CD4-positive, alpha-beta T cell (primary cell): Measurements from ENCODE around the gene FGG. TPM values are rescaled to one million over a fixed set of nuclear protein-coding genes. Genes with fewer than 3 reads are reported as not detected.

Experiments used
- ATAC-seq: fragments of 200-7000 bp; cut with Tn5 transposase; one replicate; pipeline ENCODE4 v1.10.0; 2022; ENCODE audit warnings: mild to moderate bottlenecking; ENCODE audit not compliant: poor library complexity
- CTCF ChIA-PET: fragments of 350-600 bp; sonication (Branson Sonifier 250); formaldehyde crosslinking; loops from one replicate; lab custom pipeline; 2021; ENCODE audit warnings: antibody characterized with exemption, inconsistent platforms; lab: Charles Lee
- POLR2A ChIA-PET: fragments of 350-600 bp; sonication (Branson Sonifier 250); formaldehyde crosslinking; loops from one replicate; lab custom pipeline; 2021; ENCODE audit warnings: antibody characterized with exemption, inconsistent platforms; lab: Charles Lee
- DNase-seq, 14 experiments: peaks; one replicate each; pipeline ENCODE4 v3.0.0-alpha.2; 2013 to 2020; ENCODE audit warnings: mixed read lengths in 2 of 14
- H3K27ac ChIP-seq, 2 donors: one replicate each; pipeline versions ENCODE4 v1.5.1 to v1.7.0; 2013; ENCODE audit warnings: low read length in 2 of 2, low read depth in 1 of 2, mild to moderate bottlenecking in 1 of 2
- H3K27me3 ChIP-seq, 2 experiments: 1 replicate in 1 of 2; 2 replicates in 1 of 2; pipeline versions ENCODE4 v1.6.1 to v1.7.0; 2013; ENCODE audit warnings: low read length in 2 of 2, control low read depth in 1 of 2, mild to moderate bottlenecking in 1 of 2, moderate library complexity in 1 of 2; ENCODE audit not compliant: insufficient read depth in 2 of 2, control insufficient read depth in 1 of 2
- H3K36me3 ChIP-seq: one replicate; pipeline ENCODE4 v1.6.1; 2013; ENCODE audit warnings: low read length, control low read depth; ENCODE audit not compliant: insufficient read depth
- H3K4me1 ChIP-seq: one replicate; pipeline ENCODE4 v1.6.1; 2013; ENCODE audit warnings: low read length, control low read depth; ENCODE audit not compliant: insufficient read depth
- H3K4me3 ChIP-seq: one replicate; pipeline ENCODE4 v1.5.1; 2013; ENCODE audit warnings: mild to moderate bottlenecking, low read length, moderate library complexity
- H3K9me3 ChIP-seq, 2 experiments: 1 replicate in 1 of 2; 2 replicates in 1 of 2; pipeline versions ENCODE4 v1.6.1 to v1.7.0; 2013; ENCODE audit warnings: low read length in 2 of 2, mild to moderate bottlenecking in 2 of 2, control low read depth in 1 of 2, moderate library complexity in 1 of 2; ENCODE audit not compliant: control insufficient read depth in 1 of 2, insufficient read depth in 1 of 2
- H3K27ac Mint-ChIP-seq: one replicate; pipeline ENCODE4 v1.8.0; 2020; ENCODE audit warnings: mixed read lengths
- H3K27me3 Mint-ChIP-seq: one replicate; pipeline ENCODE4 v1.8.0; 2021; ENCODE audit warnings: mixed read lengths
- H3K36me3 Mint-ChIP-seq: one replicate; pipeline ENCODE4 v1.8.0; 2021; ENCODE audit warnings: low read depth, mixed read lengths
- H3K4me1 Mint-ChIP-seq: one replicate; pipeline ENCODE4 v1.8.0; 2021; ENCODE audit warnings: low read depth, mixed read lengths
- H3K4me3 Mint-ChIP-seq: one replicate; pipeline ENCODE4 v1.8.0; 2020; ENCODE audit warnings: mild to moderate bottlenecking, mixed read lengths
- H3K9me3 Mint-ChIP-seq: one replicate; pipeline ENCODE4 v1.8.0; 2020; ENCODE audit warnings: mixed read lengths
- CTCF ChIP-seq: fragments of 200-600 bp; IDR thresholded peaks from one replicate; pipeline ENCODE4 v1.8.0; 2022; ENCODE audit warnings: antibody characterized with exemption, mild to moderate bottlenecking
- intact Hi-C, 2 experiments: fragments of 100-400 bp; cut with DNase I in 1 of 2; cut with micrococcal nuclease in 1 of 2; formaldehyde crosslinking; loops; one replicate each; pipeline versions ENCODE4 v1.15.1 to v1.9.0; 2023 to 2025; cut with DNase I, micrococcal nuclease
- total RNA-seq, 174 experiments: library from RNA in 2 of 174; stranded (reverse) in 2 of 174; gene quantifications; one replicate each; pipeline ENCODE4 v1.2.3 and lab custom pipeline; 2021 to 2026

The FGG gene
- total RNA-seq, 2 experiments from 2014 or later, result not detected

DNA sequence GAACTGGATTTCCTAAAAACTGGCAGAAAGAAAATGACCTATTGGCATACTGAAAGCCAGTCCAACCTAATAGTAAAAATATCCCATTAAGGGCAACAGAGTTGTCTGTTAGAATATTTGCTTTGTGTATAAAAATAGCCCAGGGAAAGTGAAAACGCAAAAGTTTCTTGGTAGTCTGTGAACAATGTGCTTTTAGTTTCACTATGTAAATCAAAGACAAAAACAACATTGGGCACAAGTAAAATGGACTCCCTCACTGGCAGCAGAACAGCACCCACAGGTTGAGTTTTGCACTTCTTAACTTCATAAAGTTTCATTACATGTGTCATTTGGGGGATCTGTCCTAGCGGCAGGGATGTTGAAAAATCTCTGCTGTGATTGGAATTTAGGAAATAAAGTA is 4.3 kb upstream of the FGG start:
- no peak overlapping the region for H3K4me3 ChIP-seq
- CTCF ChIA-PET, result no interaction called here
- Mint-ChIP-seq H3K27me3 (peaks cover 16% of the 10 kb centered on the region), H3K27ac (no peak overlapping the region), H3K4me3 (no peak overlapping the region), H3K4me1 (no peaks in the 10 kb centered on the region), H3K36me3 (no peaks in the 10 kb centered on the region), H3K9me3 (no peaks in the 10 kb centered on the region)
- H3K27me3 ChIP-seq, result peaks cover 0 to 19% of the 10 kb centered on the region in 2 experiments
- no peak for TF ChIP-seq CTCF
- POLR2A ChIA-PET, result no interaction called here
- no peaks in the 10 kb centered on the region for H3K9me3 ChIP-seq
- no peaks in the 10 kb centered on the region for H3K4me1 ChIP-seq
- intact Hi-C loops, result no loop called here
- no peaks in the 10 kb centered on the region for H3K36me3 ChIP-seq
- H3K27ac ChIP-seq, result no peak overlapping the region
- DNase-seq, result peak in 2 of 14 experiments; percentile 7 to 27
- ATAC-seq, result no peak

GRCh38 chr4:154616287-154616686 is 3.8 kb upstream of the FGG start:
- H3K27ac Mint-ChIP-seq, result no peak overlapping the region

DNA sequence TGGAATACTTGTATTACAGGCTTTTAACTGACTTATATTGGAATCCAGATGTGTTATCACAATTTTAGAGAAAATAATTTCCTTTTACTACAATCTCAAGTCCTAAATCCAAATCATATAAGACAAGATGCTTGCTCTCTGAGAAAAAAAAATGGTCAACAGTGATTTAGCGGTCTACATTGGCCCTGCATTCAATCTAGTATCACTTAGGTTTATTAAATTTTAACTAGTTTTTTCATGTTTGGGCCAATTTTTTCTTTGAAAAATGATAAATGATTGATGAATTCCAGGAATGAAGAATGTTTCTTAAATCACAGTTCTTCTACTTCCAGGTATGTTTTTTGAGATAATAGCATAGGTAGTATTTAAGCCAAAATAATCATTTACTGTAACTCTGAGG is 2.8 kb upstream of the FGG start:
- H3K27ac ChIP-seq, result no peak overlapping the region
- ChIA-PET POLR2A (no interaction called here), CTCF (no interaction called here)

More at GRCh38 chr4:154616287-154616686, 3.8 kb upstream of the FGG start:
- Mint-ChIP-seq H3K4me1 (no peaks in the 10 kb centered on the region), H3K4me3 (no peak overlapping the region), H3K27me3 (peaks cover 21% of the 10 kb centered on the region), H3K36me3 (no peaks in the 10 kb centered on the region), H3K9me3 (no peaks in the 10 kb centered on the region)
- no peak overlapping the region for H3K27ac ChIP-seq
- no peak overlapping the region for H3K4me3 ChIP-seq
- no peaks in the 10 kb centered on the region for H3K9me3 ChIP-seq
- no peak for DNase-seq
- no peak for ATAC-seq
- H3K27me3 ChIP-seq, result peaks cover 0 to 19% of the 10 kb centered on the region in 2 experiments
- intact Hi-C loops, result no loop called here
- no peak for TF ChIP-seq CTCF
- ChIA-PET CTCF (no interaction called here), POLR2A (no interaction called here)
- H3K4me1 ChIP-seq, result no peaks in the 10 kb centered on the region
- no peaks in the 10 kb centered on the region for H3K36me3 ChIP-seq

More for the DNA sequence above, 2.8 kb upstream of the FGG start:
- H3K9me3 ChIP-seq, result no peaks in the 10 kb centered on the region
- no peak for ATAC-seq
- Mint-ChIP-seq H3K4me3 (no peak overlapping the region), H3K9me3 (no peaks in the 10 kb centered on the region), H3K27me3 (peaks cover 29% of the 10 kb centered on the region), H3K36me3 (no peaks in the 10 kb centered on the region), H3K27ac (no peak overlapping the region), H3K4me1 (no peaks in the 10 kb centered on the region)
- H3K4me1 ChIP-seq, result no peaks in the 10 kb centered on the region
- intact Hi-C loops, result no loop called here
- peaks cover 0 to 19% of the 10 kb centered on the region in 2 experiments for H3K27me3 ChIP-seq
- no peak for TF ChIP-seq CTCF
- DNase-seq, result no peak
- H3K36me3 ChIP-seq, result no peaks in the 10 kb centered on the region
- no peak overlapping the region for H3K4me3 ChIP-seq
